NCI-H345 treated with DMSO at 0.1 percent for 48 hours (cell line): ENCODE data around the gene MCOLN2.
A peak's percentile ranks its signal among the peaks of the same experiment; 100 is the strongest.
"Not testable (repeated sequence)": the region's sequence is repeated elsewhere in the genome, so short reads cannot be mapped to it uniquely, and the experiment has no call there.

Experiments used
- DNase-seq: peaks from one replicate; lab custom pipeline; 2025; ENCODE audit not compliant: unreplicated experiment; lab: John Stamatoyannopoulos, UW

MCOLN2 gene

DNA sequence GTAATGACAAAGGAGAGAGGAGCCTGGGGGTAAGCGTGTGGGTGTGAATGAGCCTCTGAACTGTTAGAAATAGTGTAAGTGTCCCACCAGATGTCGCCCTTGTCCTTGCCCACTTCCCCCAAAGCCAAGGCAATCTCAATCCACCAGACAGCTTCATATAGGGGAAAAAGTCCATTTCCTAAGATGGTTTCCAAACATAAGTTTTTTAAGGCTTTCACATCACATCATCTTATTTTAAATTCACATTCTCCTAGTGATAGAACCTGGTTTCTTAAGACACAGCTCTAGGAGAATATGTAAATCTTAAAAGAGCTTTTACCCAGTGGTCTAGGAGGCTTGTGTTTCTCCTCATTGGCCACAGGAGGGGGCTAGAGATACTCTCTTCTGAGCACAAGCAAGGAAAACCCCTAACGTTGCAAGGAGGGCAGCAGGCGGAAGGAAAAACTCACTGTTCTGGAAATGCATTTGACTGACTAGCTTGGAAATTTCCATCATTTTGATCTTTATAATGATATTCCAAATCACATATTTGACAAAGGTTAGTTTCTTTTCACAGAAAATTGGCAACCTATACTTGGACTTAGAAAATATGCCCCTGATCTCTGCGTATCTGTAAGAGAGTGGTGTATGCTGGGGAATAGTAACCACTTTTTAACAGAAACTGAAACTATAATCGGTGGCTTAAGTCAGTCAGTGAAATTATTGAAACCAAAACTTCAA, 52.0 kb downstream of the MCOLN2 start:
- peak; percentile 91 for DNase-seq

DNA sequence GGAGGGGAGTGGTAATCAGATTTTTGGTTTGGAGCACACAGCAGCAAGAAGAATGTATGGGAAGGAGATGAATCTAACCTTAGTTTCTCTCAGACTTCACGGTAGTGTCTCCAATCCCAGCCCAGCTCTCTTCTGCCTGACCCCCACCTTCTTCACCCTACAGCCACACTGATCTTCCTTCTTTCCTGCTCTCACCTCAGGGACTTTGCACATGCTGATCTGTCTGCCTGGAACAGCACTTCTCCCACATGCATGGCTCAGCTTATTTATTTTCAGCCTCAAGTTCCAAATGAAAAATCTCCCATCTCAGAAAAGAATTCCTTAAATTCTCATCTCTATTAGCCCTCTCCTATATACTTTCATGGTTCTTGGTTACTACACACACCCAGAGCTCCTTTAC, 55.1 kb downstream of the MCOLN2 start:
- DNase-seq, result no peak

DNA sequence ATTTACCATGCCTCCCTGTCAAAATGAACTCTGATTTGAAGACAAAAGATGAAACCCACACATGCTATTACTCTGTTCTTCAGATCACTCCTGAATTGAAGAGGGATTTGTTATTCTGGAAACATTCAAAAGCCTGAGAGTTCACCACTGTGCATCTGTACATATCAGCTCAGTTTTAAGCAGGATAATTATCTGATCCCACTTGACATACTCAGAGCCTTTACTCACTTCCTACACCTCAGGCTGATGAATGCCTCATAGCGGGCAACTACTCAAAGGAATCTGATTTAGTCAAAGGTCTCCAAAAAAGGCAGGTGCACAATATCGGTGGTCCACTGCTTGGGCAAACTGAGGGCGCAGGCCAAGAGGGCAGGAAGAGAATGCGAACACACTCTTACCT, 56.4 kb downstream of the MCOLN2 start:
- DNase-seq, result no peak

DNA sequence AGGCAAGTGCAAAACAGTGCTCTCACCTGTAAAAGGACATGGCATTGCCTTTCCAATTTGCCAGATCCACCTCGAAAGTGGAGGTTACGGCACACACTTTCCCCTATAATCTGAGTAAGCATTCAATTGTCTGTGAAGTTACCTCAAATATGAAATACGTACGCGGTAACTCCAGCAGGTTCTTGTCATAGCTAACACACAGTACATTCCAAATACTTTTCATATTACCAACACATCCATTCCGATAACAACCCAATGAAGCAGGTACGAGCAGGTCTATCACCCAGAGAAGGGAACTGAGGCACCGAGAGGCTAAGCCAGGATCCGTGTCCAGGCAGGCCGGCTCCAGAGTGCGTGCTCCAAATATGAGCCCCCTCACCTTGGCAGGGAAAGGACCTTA, 57.2 kb downstream of the MCOLN2 start:
- DNase-seq, result no peak

GRCh38 chr1:84939151-84939550, 57.8 kb downstream of the MCOLN2 start:
- DNase-seq, result no peak

DNA sequence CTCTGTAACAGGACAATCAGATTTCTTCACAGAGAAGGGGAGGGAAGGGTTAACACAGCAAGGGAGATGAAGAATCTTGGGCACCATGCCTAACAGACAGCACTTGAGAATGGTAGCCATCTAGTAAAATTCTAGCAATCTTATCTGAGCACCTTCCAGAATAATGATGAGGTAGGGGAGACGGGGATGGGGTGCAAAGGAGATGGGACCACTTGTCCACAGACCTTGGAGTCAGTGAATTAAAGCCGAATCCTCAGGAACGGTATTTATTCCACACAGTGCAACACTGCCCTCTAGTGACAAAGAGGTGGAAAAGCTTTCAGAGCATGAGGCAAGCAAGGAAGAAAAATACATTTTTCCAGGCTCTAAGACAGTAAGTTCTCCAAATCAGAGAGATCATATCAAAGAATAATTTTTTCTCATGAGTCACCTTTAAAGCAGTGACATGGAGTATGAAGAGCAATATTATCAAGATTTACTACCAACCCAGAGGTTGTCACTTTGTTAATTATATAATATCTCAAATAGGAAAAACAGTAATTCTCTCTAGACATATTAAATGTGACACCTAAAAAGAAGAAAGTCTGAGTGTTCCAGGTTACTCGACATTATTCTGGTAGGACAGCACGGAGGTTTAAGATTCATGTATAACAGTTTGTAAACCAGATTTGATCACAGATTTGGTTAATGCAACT, 60.6 kb downstream of the MCOLN2 start:
- peak; percentile 65 for DNase-seq

DNA sequence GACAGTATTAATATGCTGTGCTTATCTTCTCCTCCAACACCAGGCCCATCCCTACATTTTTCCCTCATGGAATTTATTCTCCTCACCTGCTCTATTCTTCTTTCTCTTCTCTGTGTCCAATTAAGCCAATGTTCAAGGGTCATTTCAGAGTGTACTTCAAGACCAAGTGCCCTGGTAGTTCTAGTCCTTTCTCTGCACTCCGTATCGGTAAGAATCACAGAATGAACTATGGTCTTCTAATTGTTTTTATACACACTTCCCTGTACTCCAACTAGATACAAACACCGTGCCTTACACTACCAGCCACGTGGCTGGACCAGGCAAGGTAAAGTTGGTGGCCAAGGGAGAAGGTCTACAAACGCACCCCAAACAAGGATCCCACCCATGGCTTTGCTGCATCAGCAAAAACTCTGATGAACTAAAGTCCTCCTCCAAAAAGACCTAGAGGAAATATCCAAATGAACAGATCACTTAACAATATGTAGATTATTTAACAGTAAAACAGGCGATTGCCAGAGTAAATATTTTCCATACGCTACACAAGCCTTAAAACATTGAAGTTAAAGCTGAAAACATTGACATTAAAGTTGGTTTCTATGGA, 63.8 kb downstream of the MCOLN2 start:
- DNase-seq, result no peak

DNA sequence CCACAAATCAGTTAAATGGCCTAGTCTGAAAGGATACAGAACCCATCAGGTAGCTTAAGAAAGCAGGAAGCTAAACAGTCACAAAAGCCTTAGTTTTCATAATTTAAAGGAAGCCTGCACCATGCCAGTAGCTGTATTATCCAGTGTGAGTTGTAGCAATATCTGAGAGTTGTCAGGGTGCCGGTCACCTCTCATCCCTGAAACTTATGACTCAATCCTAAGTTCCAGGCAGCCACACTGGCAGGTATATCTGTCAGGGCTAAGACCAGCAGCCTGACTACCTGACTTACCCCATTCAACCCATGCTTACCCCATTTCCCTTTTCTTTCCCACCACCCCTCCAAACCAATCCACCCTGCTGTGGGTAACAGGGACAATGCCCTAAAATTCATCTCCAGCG, 66.1 kb downstream of the MCOLN2 start:
- DNase-seq, result no peak

GRCh38 chr1:84930329-84930728, 66.6 kb downstream of the MCOLN2 start:
- no peak for DNase-seq

- DNase-seq, result no peak
These were observed 67.3 kb downstream of the MCOLN2 start for GRCh38 chr1:84929581-84929980.

DNA sequence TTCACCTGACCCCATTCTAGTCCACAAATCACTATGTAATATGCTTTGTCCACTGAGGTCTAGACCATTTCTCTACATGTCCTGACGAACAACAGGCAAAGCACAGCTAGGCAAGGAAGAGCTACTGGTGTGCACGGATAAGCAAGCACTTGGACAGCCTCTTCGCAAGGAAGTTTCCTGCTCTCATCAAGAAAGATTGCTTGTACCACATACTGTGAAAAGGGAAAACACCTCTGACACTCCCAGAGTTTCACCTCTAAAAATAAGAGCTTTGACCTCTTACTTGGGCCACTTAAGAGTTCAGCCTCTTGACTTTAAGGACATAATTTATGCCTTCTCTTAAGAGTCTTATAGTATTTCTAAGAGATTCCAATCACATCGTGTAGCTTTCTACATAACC, 67.9 kb downstream of the MCOLN2 start:
- no peak for DNase-seq

GRCh38 chr1:84923317-84923716, 73.6 kb downstream of the MCOLN2 start:
- no peak for DNase-seq

- no peak for DNase-seq
These were observed 76.8 kb downstream of the MCOLN2 start for GRCh38 chr1:84920159-84920558.

DNA sequence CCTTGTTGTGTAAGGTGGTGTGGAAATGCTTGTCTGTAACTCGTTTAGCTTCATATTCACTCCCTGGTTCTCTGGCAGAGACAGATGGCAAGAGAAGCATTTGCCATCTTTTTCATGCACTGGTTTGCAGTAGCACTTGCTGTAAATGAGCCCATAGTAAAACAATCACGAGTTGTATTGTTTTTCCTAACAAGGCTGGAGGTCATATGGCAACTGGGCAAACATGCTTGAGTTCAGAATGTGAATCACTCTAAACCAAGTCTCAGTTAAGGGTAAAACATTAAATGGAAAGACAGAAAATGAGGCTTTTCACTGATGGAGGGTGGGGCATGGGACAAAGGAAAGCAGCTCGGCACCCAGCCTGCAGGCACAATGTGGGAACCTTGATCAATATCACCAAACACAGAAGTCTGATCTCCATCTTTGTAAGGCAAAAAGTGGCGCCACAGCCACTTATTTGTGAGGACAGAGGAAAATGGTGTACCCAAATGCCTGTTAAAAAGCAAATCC, 77.4 kb downstream of the MCOLN2 start:
- no peak for DNase-seq

GRCh38 chr1:84918726-84919336, 78.1 kb downstream of the MCOLN2 start:
- DNase-seq, result no peak

- DNase-seq, result no peak
These were observed 80.0 kb downstream of the MCOLN2 start for GRCh38 chr1:84916897-84917296.

- no peak for DNase-seq
These were observed 83.4 kb downstream of the MCOLN2 start for GRCh38 chr1:84913555-84913892.

DNA sequence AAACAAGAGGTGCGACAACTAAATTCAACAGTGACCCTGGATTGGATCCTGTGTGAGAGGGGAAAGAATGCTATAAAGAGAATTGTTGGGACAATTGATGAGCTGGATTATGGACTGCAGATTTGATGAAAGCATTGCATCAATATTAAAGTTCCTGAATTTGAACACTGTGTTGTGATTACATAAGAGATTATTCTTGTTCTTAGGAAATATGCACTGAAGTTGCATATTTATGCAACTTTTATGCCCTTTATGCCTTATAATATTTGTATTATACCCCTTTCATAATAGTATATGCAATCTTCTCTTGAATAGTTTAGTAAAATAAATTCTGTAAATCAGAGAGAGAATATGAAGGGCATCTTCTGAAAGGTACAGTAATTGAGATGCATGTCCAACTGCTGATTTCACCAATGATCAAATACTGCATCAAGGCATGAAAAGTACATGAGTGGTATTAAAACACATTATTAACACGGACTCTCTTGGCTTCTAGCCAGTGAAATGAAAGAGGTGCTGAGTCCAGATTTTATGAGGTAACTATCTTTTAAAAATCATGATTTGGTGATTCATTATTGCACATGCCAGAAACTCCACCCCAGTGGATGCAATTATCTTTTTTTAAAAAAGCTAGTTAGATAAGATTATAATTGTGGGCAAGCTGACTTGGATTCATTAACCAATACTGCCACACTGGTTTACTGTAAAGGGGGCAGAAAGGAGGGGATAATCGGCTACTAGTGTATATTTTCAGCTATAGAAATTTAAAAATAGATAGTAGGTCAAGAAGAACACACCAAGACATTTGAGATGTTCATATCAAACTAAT, 84.0 kb downstream of the MCOLN2 start:
- DNase-seq, result no peak

DNA sequence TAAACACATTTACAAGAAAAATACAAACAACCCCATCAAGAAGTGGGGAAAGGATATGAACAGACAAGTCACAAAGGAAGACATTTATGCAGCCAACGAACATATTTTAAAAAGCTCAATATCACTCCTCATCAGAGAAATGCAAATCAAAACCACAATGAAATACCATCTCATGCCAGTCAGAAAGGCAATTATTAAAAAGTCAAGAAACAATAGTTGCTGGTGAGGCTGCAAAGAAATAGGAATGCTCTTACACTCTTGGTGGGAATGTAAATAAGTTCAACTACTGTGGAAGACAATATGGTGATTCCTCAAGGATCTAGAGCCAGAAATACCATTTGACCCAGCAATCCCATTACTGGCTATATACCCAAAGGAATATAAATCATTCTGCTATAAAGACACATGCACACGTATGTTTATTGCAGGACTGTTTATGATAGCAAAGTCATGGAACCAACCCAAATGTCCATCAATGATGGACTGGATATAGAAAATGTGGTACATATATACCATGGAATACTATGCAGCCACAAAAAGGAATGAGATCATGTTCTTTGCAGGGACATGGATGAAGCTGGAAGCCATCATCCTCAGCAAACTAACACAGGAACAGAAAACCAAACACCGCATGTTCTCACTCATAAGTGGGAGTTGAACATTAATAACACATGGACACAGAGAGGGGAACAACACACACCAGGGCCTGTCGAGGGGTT, 88.0 kb downstream of the MCOLN2 start:
- not testable (repeated sequence) for DNase-seq

DNA sequence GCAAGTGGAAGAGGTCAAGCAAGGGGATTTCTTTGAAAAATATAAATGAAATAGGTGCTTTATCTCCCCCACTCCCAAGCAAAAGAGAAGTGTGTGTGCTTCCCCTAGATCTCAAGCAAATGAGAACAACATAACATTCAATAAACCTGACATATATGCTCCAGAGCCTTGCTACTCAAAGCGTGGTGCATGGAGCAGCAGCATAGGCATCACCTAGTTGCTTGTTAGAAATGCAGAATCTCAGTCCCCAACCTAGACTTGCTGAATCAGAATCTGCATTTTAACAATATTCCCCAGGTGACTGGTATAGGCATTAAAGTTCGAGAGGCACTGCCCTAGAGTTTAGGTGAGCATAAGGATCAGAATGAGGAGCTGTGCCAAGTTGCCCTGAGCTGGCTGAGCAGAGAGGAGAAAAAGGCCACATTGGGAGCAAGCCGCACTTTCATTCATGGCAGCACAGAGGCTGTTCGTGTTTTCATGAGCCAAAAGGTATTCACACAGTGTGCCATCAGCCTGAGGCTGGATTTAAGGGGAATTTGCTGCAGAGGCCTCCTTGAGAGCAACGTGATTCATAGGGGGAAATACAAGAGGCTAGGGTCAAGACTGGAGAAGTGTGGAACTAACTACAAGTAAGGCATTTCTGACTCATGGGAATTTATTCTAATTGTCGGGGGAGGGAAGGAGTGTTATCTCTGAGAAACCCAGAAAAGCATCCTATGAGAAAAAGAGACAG, 89.7 kb downstream of the MCOLN2 start:
- DNase-seq, result no peak
